Progenitor cell of endocrine pancreas (in vitro differentiated cells): ENCODE measurements around the gene TMEM121. TPM values are rescaled to one million over a fixed set of nuclear protein-coding genes. Genes with fewer than 3 reads are reported as not detected.

Experiments
- DNase-seq: peaks from one replicate; pipeline ENCODE4 v3.0.0; 2021; ENCODE audit warnings: low spot score; ENCODE audit not compliant: unreplicated experiment
- H3K27ac Mint-ChIP-seq: 2 replicates; pipeline ENCODE4 v1.8.0; 2021; ENCODE audit warnings: mild to moderate bottlenecking, moderate library complexity, mixed read lengths
- H3K27me3 Mint-ChIP-seq: 2 replicates; pipeline ENCODE4 v1.8.0; 2021; ENCODE audit warnings: mixed read lengths
- H3K36me3 Mint-ChIP-seq: 2 replicates; pipeline ENCODE4 v1.8.0; 2022; ENCODE audit warnings: mixed read lengths; ENCODE audit not compliant: insufficient read depth
- H3K4me1 Mint-ChIP-seq: 2 replicates; pipeline ENCODE4 v1.8.0; 2021; ENCODE audit warnings: low read depth, mixed read lengths
- H3K4me3 Mint-ChIP-seq: 2 replicates; pipeline ENCODE4 v1.8.0; 2021; ENCODE audit warnings: low read depth, mild to moderate bottlenecking, moderate library complexity, mixed read lengths
- H3K9me3 Mint-ChIP-seq: 2 replicates; pipeline ENCODE4 v1.8.0; 2021; ENCODE audit warnings: low read depth, mixed read lengths
- long read RNA-seq: library from polyadenylated mRNA; unstranded; transcript quantifications from one replicate; pipeline ENCODE4 v2.0.0, GENCODE V29; 2020
- total RNA-seq: library from RNA; stranded (reverse); gene quantifications from 2 replicates; pipeline ENCODE4 v1.2.1, GENCODE V29; 2021
- TF ChIP-seq, protein P1 (sequence below): fragments of 200-600 bp; sonication (generic); IDR thresholded peaks from one replicate; pipeline ENCODE4 v1.5.0; 2021; ENCODE audit warnings: antibody characterized with exemption, mild to moderate bottlenecking; ENCODE audit not compliant: unreplicated experiment

TMEM121 gene
- 3.9 and 4.5 TPM in 2 replicates for total RNA-seq
- long read RNA-seq = 0 reads

DNA sequence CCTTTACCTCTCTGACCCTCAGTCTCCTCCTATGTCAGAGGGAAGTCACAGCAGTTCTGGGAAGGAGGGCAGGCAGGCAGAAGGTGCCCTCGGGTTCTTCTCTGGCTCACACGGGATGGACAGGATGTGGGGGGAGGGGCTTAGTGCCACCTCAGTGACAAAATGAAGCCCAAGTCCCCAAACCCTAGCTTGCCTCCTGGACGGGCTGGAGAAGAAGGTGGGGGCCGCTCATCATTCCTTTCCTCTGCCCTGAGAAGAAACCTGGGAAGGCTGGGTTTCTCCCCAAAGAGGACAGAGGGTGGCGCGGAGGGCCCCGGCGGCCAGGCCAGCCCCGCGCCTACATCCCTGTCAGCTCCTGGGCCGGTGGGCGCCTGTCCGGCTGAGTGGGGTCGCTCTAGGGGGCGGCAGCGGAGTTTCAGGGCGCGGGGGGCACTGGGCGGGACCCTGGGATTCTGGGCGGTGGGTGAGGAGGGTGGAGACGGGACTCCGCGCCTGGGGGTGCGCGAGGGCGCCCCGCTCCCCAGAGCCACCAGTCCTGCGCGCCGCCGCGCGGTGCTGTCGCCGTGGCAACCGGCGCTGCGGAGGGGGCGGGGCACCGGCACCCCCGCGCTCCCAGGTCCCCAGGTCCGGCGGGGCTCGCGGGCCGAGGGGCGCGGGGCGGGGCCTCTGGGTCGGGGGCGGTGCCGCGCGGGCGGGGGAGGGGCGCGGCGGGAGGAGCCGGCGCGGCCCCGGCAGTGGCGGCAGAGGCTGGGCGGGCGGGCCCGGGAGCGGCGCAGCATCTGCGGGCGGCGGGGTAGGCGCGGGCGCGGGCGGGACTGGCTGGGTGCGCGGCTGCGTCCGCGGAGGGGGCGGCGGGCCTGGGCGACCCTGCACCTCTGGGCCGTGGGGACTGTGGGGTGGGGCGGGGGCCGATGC is at the start of gene TMEM121:
Gene TMEM121 (plus strand): TSS at position 723 of the 915 bp plus-strand sequence. CDS start 2,252 bp downstream, outside the sequence.
- no peaks in the 10 kb centered on the region for H3K36me3 Mint-ChIP-seq
- H3K4me3 Mint-ChIP-seq = peak within 1 kb of the TSS; percentile 62
- peaks cover 34% of the 10 kb centered on the region for H3K27me3 Mint-ChIP-seq
- no peaks in the 10 kb centered on the region for H3K4me1 Mint-ChIP-seq
- H3K27ac Mint-ChIP-seq = peak within 1 kb of the TSS; percentile 62
- DNase-seq = peak; percentile 39
- no peaks in the 10 kb centered on the region for H3K9me3 Mint-ChIP-seq
- TF ChIP-seq, protein P1, sequence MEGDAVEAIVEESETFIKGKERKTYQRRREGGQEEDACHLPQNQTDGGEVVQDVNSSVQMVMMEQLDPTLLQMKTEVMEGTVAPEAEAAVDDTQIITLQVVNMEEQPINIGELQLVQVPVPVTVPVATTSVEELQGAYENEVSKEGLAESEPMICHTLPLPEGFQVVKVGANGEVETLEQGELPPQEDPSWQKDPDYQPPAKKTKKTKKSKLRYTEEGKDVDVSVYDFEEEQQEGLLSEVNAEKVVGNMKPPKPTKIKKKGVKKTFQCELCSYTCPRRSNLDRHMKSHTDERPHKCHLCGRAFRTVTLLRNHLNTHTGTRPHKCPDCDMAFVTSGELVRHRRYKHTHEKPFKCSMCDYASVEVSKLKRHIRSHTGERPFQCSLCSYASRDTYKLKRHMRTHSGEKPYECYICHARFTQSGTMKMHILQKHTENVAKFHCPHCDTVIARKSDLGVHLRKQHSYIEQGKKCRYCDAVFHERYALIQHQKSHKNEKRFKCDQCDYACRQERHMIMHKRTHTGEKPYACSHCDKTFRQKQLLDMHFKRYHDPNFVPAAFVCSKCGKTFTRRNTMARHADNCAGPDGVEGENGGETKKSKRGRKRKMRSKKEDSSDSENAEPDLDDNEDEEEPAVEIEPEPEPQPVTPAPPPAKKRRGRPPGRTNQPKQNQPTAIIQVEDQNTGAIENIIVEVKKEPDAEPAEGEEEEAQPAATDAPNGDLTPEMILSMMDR = no peak

DNA sequence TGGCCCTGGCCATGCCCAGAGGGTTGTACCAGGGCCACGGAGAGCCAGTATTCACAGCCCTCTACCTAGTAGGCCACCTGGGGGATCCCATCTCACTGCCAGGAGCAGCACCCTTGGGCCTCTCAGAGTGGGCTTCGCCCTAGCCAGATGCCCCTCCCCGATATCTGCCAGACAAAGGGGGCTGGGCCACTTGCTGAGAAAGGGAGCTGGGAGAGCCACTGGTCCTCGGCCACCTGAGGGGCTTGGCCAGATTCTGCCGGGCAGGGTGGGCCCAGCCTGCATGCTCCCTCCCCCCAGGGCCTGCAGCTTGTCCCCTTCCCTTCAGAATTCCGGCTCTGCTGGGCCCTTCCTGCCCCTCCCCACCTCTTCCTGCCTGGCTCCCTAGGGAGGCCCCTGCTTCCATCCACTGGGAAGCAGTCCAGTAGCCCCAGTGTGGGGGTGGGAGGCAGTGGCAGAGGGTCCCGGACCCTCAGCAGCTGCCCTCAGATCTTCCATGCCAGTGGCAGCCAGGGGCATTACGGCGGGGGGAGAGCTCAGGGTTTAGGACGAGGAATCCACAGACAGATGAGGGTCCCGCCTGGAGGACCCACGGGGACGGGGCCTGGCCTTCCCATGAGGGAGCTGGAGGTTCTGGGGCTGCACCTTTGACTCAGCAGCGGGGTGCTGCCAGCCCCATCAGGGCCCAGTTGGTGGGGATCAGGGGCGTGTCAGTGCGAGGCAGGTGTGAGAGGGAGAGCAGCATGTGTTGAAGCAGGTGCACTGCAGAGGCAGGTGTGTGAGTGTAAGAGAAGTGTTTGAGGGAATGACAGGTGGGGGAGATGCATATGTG is 49.3 kb upstream of the TMEM121 start:
- Mint-ChIP-seq H3K27me3 (peaks cover 22% of the 10 kb centered on the region), H3K9me3 (no peaks in the 10 kb centered on the region), H3K4me3 (no peak overlapping the region), H3K36me3 (peaks cover 3% of the 10 kb centered on the region), H3K4me1 (peaks cover 6% of the 10 kb centered on the region), H3K27ac (no peak overlapping the region)
- no peak for DNase-seq
- TF ChIP-seq, protein P1 = no peak

DNA sequence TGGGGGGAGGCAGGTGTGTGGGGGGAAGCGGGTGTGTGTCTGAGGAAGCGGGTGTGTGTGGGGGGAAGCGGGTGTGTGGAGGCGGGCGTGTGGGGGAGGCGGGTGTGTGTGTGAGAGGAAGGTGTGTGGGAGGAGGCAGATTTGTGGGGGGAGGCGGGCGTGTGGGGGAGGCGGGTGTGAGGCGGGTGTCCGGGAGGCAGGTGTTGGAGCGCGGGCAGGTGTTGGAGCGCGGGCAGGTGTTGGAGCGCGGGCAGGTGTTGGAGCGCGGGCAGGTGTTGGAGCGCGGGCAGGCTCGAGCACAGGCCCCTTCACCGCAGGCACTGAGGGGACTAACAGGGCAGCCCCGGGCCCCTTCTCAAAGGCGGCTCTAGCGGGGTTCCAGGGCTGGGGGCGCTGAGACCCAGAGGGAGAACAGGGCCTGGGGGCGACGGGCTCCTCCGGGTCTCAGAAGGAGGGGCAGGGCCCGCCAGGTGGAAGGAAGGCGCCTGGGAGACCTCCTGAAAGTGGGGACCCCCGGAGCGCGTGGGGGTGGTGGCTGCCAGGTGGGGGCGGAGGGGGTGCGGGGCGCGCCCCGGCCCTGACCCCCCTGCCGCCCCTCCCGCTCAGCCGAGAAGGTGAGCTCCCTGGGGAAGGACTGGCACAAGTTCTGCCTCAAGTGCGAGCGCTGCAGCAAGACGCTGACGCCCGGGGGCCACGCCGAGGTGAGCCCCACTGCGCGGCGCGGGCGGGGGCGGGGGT is 48.6 kb upstream of the TMEM121 start:
- Mint-ChIP-seq H3K9me3 (no peaks in the 10 kb centered on the region), H3K4me3 (no peak overlapping the region), H3K4me1 (peaks cover 11% of the 10 kb centered on the region), H3K36me3 (peaks cover 3% of the 10 kb centered on the region), H3K27ac (no peak overlapping the region), H3K27me3 (peaks cover 26% of the 10 kb centered on the region)
- no peak for DNase-seq
- TF ChIP-seq, protein P1 = no peak

DNA sequence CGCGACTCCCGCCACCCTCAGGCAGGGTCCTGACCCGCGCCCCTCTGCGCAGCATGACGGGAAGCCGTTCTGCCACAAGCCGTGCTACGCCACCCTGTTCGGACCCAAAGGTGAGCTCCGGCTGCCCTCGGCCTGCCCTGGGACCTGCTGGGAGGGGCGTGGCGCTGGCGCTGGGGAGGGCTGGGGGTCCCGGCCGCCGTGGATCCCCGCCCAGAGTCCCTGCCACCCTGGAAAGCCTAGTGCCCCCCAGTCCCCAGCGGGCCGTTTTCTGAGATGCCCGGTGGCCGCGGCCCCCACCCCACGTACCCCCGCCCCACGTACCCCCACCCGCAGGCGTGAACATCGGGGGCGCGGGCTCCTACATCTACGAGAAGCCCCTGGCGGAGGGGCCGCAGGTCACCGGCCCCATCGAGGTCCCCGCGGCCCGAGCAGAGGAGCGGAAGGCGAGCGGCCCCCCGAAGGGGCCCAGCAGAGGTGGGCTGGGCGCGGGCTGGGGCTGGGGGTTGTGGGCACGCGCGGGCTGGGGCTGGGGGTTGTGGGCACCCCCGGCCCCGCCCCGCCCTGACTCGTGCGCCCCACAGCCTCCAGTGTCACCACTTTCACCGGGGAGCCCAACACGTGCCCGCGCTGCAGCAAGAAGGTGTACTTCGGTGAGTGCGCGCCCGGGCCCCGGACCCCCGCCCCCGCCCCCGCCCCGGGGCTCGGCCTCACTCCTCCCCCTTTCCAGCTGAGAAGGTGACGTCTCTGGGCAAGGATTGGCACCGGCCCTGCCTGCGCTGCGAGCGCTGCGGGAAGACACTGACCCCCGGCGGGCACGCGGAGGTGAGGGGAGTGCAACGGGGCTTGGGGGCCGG is 47.8 kb upstream of the TMEM121 start:
- H3K27me3 Mint-ChIP-seq = peaks cover 26% of the 10 kb centered on the region
- no peak overlapping the region for H3K4me3 Mint-ChIP-seq
- DNase-seq = no peak

More for the DNA sequence above, 47.8 kb upstream of the TMEM121 start:
- H3K4me1 Mint-ChIP-seq = peaks cover 11% of the 10 kb centered on the region
- no peak overlapping the region for H3K27ac Mint-ChIP-seq
- H3K36me3 Mint-ChIP-seq = peaks cover 3% of the 10 kb centered on the region
- no peaks in the 10 kb centered on the region for H3K9me3 Mint-ChIP-seq
- TF ChIP-seq, protein P1 = no peak
